Body of pancreas (tissue), 4 donors: ENCODE results near the gene SPATA2L.

Experiments
- POLR2A ChIP-seq, 3 donors: fragments of 450-650 bp; IDR thresholded peaks; one replicate each; pipeline ENCODE4 v1.6.1; 2016; ENCODE audit warnings: antibody characterized with exemption in 3 of 3, mild to moderate bottlenecking in 2 of 3
- TF ChIP-seq, protein P1 (sequence below), 7 experiments: fragments of 450-650 bp in 4 of 7; fragments of 200-600 bp in 3 of 7; sonication (generic) in 3 of 7; IDR thresholded peaks; one replicate each; pipeline ENCODE4 v1.5.1; 2016 to 2019; ENCODE audit warnings: antibody characterized with exemption in 7 of 7

DNA sequence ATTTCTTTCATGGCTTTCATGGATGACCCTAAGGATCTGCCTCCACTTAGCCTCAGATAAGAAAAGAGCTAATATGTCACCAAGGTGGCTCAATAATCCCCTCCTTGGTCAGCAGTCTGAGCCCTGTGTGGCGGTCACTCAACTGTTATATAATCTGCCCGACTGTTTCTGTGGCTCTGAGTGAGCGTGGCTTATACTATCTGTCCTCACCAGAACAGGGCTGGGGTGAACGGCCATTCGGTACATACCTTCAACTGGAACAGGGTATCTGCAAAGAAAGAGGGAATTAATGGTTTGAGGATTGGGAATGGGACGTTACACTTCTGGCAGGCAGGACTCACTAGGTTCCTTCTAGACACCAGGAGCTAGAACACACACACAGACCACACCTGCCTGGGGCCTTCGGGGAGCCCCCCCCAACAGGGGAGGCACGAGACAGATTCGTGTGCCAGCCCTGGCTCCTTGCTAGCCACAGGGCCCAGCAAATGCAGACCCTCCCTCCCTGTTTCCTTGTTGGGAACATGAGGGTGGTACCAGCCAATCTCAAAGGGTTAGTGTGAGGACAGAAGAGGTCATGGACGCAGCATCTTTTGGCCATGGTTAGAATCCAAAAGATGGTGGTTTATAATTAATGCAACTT is 47.7 kb downstream of the SPATA2L start:
- TF ChIP-seq, protein P1, sequence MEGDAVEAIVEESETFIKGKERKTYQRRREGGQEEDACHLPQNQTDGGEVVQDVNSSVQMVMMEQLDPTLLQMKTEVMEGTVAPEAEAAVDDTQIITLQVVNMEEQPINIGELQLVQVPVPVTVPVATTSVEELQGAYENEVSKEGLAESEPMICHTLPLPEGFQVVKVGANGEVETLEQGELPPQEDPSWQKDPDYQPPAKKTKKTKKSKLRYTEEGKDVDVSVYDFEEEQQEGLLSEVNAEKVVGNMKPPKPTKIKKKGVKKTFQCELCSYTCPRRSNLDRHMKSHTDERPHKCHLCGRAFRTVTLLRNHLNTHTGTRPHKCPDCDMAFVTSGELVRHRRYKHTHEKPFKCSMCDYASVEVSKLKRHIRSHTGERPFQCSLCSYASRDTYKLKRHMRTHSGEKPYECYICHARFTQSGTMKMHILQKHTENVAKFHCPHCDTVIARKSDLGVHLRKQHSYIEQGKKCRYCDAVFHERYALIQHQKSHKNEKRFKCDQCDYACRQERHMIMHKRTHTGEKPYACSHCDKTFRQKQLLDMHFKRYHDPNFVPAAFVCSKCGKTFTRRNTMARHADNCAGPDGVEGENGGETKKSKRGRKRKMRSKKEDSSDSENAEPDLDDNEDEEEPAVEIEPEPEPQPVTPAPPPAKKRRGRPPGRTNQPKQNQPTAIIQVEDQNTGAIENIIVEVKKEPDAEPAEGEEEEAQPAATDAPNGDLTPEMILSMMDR (IDR thresholded peaks at IDR 0.05) = no peak
- no peak for TF ChIP-seq POLR2A (IDR thresholded peaks at IDR 0.05)
